LoVo (cell line): ENCODE data around the gene TMEM87B.
"Not testable (repeated sequence)": the region's sequence is repeated elsewhere in the genome, so short reads cannot be mapped to it uniquely, and the experiment has no call there.

Experiments used
- DNase-seq: peaks from one replicate; pipeline ENCODE4 v3.0.0-alpha.2; 2016; ENCODE audit warnings: low spot score

The TMEM87B gene

GRCh38 chr2:112129060-112129459 lies 74.0 kb downstream of the TMEM87B start:
- no peak for DNase-seq

GRCh38 chr2:112133344-112133743 lies 78.3 kb downstream of the TMEM87B start:
- no peak for DNase-seq

GRCh38 chr2:112134120-112134519 lies 79.1 kb downstream of the TMEM87B start:
- no peak for DNase-seq

GRCh38 chr2:112136096-112136495 lies 81.0 kb downstream of the TMEM87B start:
- DNase-seq, result no peak

- DNase-seq, result no peak
Measured at GRCh38 chr2:112137516-112138158, 82.6 kb downstream of the TMEM87B start.

- DNase-seq, result no peak
Measured at GRCh38 chr2:112138159-112139032, 83.3 kb downstream of the TMEM87B start, which contains the start of gene FBLN7. Gene FBLN7 (plus strand): TSS chr2:112138385. CDS start chr2:112138656, 271 bp downstream.

DNA sequence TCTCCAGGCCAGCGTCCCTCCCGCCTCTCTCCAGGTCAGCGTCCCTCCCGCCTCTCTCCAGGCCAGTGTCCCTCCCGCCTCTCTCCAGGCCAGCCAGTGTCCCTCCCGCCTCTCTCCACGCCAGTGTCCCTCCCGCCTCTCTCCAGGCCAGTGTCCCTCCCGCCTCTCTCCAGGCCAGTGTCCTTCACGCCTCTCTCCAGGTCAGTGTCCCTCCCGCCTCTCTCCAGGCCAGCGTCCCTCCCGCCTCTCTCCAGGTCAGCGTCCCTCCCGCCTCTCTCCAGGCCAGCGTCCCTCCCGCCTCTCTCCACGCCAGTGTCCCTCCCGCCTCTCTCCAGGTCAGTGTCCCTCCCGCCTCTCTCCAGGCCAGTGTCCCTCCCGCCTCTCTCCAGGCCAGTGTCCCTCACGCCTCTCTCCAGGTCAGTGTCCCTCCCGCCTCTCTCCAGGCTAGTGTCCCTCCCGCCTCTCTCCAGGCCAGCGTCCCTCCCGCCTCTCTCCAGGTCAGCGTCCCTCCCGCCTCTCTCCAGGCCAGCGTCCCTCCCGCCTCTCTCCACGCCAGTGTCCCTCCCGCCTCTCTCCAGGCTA lies 84.1 kb downstream of the TMEM87B start:
- DNase-seq, result not testable (repeated sequence)

- DNase-seq, result not testable (repeated sequence)
Measured at GRCh38 chr2:112139661-112140204, 84.7 kb downstream of the TMEM87B start.

GRCh38 chr2:112140205-112140802 lies 85.2 kb downstream of the TMEM87B start:
- DNase-seq, result no peak

- no peak for DNase-seq
Measured at GRCh38 chr2:112140899-112141625, 86.0 kb downstream of the TMEM87B start.

- DNase-seq, result no peak
Measured at GRCh38 chr2:112141626-112142007, 86.5 kb downstream of the TMEM87B start.

DNA sequence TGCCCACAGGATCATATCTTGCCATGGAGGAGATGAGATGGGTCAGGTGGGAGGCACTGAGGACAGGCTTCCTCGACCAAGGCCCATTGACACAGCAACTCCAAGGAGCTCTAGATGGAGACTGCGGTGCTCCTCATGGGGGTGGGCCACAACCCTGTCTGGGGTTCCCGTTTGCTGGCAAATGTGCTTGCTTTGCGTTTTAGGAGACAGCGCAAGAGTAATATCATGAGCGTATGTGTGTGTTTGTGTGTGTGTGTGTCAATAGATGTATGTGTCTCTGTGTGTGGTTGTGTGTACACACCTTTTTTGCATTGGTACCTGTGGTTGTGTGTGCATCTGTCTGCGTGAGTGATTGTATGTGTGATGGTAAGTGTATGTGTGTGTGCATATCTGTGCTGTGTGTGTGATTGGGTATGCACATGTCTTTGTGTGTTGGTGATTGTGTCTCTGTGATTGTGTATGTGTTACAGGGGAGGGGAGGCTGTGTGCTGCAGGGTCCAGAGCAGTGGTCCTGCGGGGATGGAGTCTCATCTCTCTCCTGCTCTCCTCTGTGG lies 87.5 kb downstream of the TMEM87B start:
- no peak for DNase-seq

DNA sequence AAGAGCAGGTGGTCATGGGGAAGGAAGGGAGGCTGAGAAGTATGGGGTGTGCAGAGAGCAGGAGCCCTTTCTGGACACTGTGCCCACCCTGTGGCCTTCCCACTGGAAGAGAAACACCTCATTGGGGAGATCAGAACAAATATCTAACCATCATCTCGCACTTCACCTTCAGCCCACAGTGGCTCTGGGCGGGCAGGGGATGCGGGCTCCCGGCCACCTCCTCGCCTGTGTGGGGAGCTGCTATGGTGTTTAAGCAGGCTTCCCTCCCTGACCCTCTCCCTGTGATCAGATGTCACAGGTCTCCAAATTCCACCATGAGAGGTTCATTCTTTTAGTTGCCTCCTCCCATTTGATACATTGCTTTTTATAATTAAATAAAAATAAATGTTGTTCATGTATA lies 88.1 kb downstream of the TMEM87B start:
- DNase-seq, result no peak

DNA sequence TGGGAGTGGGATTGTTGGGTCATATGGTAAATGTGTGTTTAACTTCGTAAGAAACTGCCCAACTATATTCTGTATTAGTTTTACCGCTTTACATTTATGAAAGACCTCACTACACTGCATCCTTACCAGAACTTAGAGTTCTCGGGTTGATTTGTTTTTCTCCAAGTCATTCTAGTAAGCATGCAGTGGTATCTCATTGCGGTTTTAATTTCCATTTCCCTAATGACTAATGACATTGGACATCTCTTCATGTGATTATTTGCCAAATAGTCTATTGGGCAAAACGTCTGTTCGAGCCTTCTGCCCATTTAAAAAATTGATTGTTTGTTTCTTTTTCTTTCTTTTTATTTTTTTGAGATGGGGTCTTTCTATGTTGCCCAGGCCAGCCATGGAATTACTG lies 89.9 kb downstream of the TMEM87B start:
- no peak for DNase-seq

GRCh38 chr2:112147382-112148168 lies 92.5 kb downstream of the TMEM87B start:
- DNase-seq, result no peak

GRCh38 chr2:112148477-112148876 lies 93.4 kb downstream of the TMEM87B start:
- no peak for DNase-seq

DNA sequence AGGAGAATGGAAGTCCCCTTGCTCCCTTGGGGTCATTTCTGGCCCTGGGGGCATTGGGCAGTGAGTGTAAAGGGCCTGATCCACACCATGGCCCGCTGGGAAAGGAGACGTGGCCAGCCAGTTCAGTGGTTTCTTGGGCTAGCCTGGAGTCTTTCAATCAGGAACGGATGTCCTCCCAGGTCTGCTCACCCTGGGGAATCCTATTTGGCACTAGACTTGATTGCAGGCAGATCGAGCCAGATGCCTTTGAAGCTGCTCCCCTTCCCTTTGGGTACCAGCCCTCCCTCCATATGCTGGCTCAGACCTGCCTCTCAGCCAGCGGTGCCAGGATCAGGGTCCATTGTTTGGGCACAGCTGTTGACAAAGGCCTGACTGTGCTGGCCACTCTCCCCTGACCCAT lies 94.1 kb downstream of the TMEM87B start:
- DNase-seq, result no peak

GRCh38 chr2:112149866-112150435 lies 94.9 kb downstream of the TMEM87B start:
- no peak for DNase-seq

- DNase-seq, result no peak
Measured at GRCh38 chr2:112150447-112150846, 95.4 kb downstream of the TMEM87B start.

- DNase-seq, result no peak
Measured at GRCh38 chr2:112150851-112151250, 95.8 kb downstream of the TMEM87B start.
